Left lobe of liver (tissue), 2 donors: ENCODE measurements around the gene B3GNT3. TPM values are rescaled to one million over a fixed set of nuclear protein-coding genes. Genes with fewer than 3 reads are reported as not detected.
A peak's percentile ranks its signal among the peaks of the same experiment; 100 is the strongest.

Experiments
- ATAC-seq: fragments of 200-7000 bp; cut with Tn5 transposase; one replicate; pipeline ENCODE4 v1.9.1; 2020; ENCODE audit warnings: mild to moderate bottlenecking, moderate library complexity
- DNase-seq: peaks from one replicate; pipeline ENCODE4 v3.0.0-alpha.2; 2020; ENCODE audit warnings: low spot score
- total RNA-seq: library from RNA; stranded (reverse); gene quantifications from one replicate; pipeline ENCODE4 v1.2.1, GENCODE V29; 2021
- donor health status: DM: no; HTN: no; CAD: no; lungs with moderate emphysema.
- donor health status: DM: no; HTN: yes; CAD: no.

B3GNT3 gene
- total RNA-seq, 1 donor from 2014 or later = 1.2 TPM

DNA sequence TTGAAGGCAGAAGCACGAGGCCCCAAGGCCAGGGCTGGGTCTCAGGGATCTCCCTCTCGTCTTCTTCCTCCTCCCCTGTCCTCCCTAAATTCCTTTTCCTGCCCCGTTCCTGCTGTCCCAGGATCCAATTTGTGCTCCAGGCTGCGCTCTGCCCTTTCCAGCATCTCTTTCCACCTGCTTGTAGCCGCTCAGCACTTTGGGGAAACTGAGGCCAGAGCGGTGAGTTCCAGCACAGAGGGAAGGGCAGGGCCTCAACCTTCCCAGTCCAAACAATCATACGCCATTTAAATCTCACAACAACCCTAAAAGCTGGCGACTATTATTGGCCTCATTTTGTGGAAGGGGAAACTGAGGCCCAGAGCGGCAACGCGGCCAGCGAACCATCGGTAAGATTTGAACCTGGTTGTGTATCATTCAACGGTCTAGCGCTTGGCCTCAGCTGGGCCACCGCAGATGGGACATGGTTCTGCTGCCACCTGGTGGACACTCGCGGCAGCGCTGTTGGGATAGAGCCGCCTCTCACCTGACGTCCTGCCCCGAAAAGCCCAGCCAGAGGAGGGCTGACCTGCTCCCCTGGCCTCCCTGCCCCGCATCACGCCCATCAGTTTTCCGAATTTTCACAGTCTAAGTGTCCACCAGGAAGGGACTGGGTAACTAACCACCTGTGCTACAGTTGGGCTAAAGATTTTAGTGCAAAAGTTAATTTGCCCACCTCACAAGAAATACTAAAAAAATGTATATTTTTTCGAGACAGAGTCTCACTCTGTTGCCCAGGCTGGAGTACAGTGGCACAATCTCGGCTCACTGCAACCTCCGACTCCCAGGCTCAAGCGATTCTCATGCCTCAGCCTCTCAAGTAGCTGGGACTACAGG, 60.6 kb downstream of the B3GNT3 start:
- peak; percentile 83 for DNase-seq
- ATAC-seq = peak; percentile 70

GRCh38 chr19:17859533-17860330, 64.8 kb downstream of the B3GNT3 start, which contains the start of gene RPL18A:
Gene RPL18A (plus strand): TSS chr19:17859910. CDS start chr19:17859957, 47 bp downstream.
- peak; percentile 95 for ATAC-seq
- DNase-seq = peak; percentile 99

DNA sequence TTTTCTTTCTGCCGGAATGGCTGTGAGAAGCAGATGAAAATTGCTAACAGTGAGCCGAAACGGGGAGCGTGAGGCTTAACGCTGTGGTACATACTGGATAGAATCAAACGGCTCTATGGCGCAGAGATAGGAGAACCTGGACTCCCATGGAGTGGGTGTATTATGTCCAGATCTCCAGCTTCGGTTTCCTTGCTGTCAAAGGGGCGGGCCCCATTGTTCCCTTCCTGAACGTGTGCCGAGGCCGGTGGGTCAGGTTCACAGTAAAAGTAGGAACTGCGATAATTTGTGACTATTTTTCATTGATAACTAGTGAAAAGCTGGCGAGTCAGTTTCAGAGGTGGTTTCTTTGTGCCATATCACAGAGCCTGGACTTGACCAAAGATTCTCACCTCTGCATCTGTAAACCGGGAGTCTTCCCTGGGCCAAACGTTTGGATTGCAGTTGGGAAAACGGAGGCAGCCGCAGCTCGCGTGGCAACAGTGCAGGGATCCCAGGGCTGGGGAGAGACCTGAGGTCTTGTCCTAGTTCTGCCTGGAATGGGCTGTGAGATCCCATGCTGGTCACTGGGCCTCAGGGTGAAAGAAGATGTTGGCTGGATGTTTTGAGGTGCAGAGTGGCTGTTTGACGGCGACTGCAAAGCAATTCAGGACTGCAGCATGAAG, 65.5 kb downstream of the B3GNT3 start:
- DNase-seq = no peak
- ATAC-seq = no peak

DNA sequence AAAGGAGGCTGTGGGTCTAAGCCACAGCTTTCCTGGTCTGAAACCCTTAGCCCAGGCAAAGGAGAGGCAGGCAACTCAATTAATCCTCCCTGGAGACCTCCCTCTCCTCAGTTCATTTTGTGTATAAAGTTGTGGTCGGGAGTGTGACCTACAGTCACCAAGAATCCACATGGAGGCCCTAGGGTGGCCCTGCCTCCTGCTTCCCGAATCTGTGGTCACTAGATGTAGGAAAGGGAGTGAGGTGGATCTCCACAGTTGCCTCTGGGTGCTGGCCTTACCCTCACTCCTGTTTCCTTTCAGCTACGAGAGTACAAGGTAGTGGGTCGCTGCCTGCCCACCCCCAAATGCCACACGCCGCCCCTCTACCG, 66.0 kb downstream of the B3GNT3 start:
- no peak for ATAC-seq

DNA sequence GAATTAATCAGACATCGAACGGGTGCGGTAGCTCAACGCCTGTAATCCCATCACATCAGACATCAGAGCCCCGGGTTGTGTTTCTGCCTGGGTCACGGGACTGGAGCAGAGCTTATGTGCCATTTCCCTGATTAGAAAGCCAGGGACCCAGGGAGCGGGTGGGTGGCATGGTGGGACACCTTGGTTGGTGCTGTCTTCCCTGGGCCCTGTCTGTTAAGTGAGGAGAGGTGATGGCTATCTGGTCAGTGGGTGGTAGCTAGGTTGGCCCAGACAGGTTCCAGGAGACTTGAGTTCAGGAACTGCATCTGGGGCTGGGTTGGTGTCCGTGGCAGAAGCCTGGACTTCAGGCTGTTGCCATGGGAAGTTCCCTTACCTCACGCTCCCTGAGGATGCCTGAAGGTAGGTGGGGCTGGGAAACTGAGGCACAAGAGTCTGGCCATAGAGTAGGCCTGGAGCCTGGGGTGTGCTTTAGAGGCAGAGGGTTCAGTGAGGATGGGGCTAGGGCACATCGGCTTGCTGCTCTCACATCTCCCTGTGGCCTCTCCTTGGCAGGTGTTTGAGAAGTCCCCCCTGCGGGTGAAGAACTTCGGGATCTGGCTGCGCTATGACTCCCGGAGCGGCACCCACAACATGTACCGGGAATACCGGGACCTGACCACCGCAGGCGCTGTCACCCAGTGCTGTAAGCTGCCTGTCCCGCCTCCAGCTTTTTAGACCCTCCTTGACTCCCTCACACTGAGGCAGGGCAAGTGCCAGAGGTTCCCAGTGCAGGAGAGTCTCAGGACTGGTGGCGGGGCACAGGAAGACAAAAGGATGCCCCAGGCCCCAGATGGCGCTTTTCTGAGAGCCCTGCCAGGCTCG, 66.8 kb downstream of the B3GNT3 start:
- no peak for DNase-seq
- ATAC-seq = no peak

More for the DNA sequence above, 66.0 kb downstream of the B3GNT3 start:
- DNase-seq = no peak

- ATAC-seq = no peak
- no peak for DNase-seq
These were observed 68.0 kb downstream of the B3GNT3 start for GRCh38 chr19:17862711-17863519.

Other genes starting within 250 kb of the B3GNT3 start
- 31.5 TPM for gene COLGALT1, start 239.5 kb upstream of the B3GNT3 start, total RNA-seq
- 0.13 TPM for gene UNC13A, start 106.8 kb upstream of the B3GNT3 start, total RNA-seq
- gene MAP1S, start 75.7 kb upstream of the B3GNT3 start, total RNA-seq = 14.3 TPM
- gene FCHO1, start 43.7 kb upstream of the B3GNT3 start, total RNA-seq = 1.7 TPM
- gene INSL3, start 26.4 kb downstream of the B3GNT3 start, total RNA-seq = not detected
- 1.2 TPM for gene JAK3, start 52.8 kb downstream of the B3GNT3 start, total RNA-seq
- gene RPL18A, start 64.8 kb downstream of the B3GNT3 start, total RNA-seq = 493 TPM
- not detected for gene SLC5A5, start 76.8 kb downstream of the B3GNT3 start, total RNA-seq
- 31.6 TPM for gene CCDC124, start 137.9 kb downstream of the B3GNT3 start, total RNA-seq
- not detected for gene KCNN1, start 172.0 kb downstream of the B3GNT3 start, total RNA-seq
- gene ARRDC2, start 213.0 kb downstream of the B3GNT3 start, total RNA-seq = 6.3 TPM